HG03432 (cell line): ENCODE data around the gene TAF4B.
"Not testable (repeated sequence)": the region's sequence is repeated elsewhere in the genome, so short reads cannot be mapped to it uniquely, and the experiment has no call there.

Experiments used
- ATAC-seq: cut with Tn5 transposase; IDR thresholded peaks from one replicate; pipeline ENCODE4 v1.9.1; 2021; ENCODE audit warnings: mild to moderate bottlenecking, moderate library complexity; ENCODE audit not compliant: unreplicated experiment

The TAF4B gene

GRCh38 chr18:26421931-26422330 is 195.7 kb downstream of the TAF4B start:
- no peak for ATAC-seq

GRCh38 chr18:26422472-26423162 is 196.4 kb downstream of the TAF4B start:
- peak; percentile 83 for ATAC-seq

GRCh38 chr18:26424428-26425147 is 198.3 kb downstream of the TAF4B start:
- no peak for ATAC-seq

- ATAC-seq = no peak
These were observed 198.9 kb downstream of the TAF4B start for GRCh38 chr18:26425148-26425531.

GRCh38 chr18:26429535-26430226 is 203.4 kb downstream of the TAF4B start:
- ATAC-seq = no peak

GRCh38 chr18:26432651-26433424 is 206.6 kb downstream of the TAF4B start:
- ATAC-seq = no peak

- no peak for ATAC-seq
These were observed 208.6 kb downstream of the TAF4B start for GRCh38 chr18:26434887-26435286.

GRCh38 chr18:26435415-26436095 is 209.3 kb downstream of the TAF4B start:
- ATAC-seq = no peak

GRCh38 chr18:26436176-26437051 is 210.2 kb downstream of the TAF4B start:
- ATAC-seq = no peak

GRCh38 chr18:26437634-26438033 is 211.4 kb downstream of the TAF4B start:
- ATAC-seq = not testable (repeated sequence)

GRCh38 chr18:26438980-26439379 is 212.7 kb downstream of the TAF4B start:
- peak; percentile 99 for ATAC-seq

GRCh38 chr18:26439537-26439936 is 213.3 kb downstream of the TAF4B start:
- ATAC-seq = no peak

- no peak for ATAC-seq
These were observed 214.4 kb downstream of the TAF4B start for GRCh38 chr18:26440644-26441043.
